HUES64 (cell line): ENCODE results near the gene KLHL28.

Source experiments
- H3K27ac ChIP-seq: 2 replicates; pipeline ENCODE4 v1.7.0; 2013; ENCODE audit warnings: low read depth, low read length, inconsistent platforms
- H3K27me3 ChIP-seq: 2 replicates; pipeline ENCODE4 v1.6.1; 2013; ENCODE audit warnings: mild to moderate bottlenecking, low read length; ENCODE audit not compliant: insufficient read depth
- H3K36me3 ChIP-seq: 2 replicates; pipeline ENCODE4 v1.6.1; 2013; ENCODE audit warnings: mild to moderate bottlenecking, low read length; ENCODE audit not compliant: insufficient read depth
- H3K4me1 ChIP-seq: 2 replicates; pipeline ENCODE4 v1.6.1; 2013; ENCODE audit warnings: mild to moderate bottlenecking, low read length, moderate library complexity; ENCODE audit not compliant: insufficient read depth
- H3K4me3 ChIP-seq: 2 replicates; pipeline ENCODE4 v1.5.1; 2013; ENCODE audit warnings: mild to moderate bottlenecking, low read length, moderate library complexity
- H3K9ac ChIP-seq: 2 replicates; pipeline ENCODE4 v1.6.1; 2013; ENCODE audit warnings: mild to moderate bottlenecking, low read depth, low read length
- H3K9me3 ChIP-seq: 2 replicates; pipeline ENCODE4 v1.6.1; 2013; ENCODE audit warnings: low read depth, low read length; ENCODE audit not compliant: insufficient read depth
- WGBS: fragments of 150-250, 120-280 bp; methylation state at CpG from one replicate; pipeline ENCODE4 v1.1.7; 2013; ENCODE audit warnings: missing lambda C conversion rate; 5-methylcytosine and 5-hydroxymethylcytosine counted together

KLHL28 gene

GRCh38 chr14:44959538-44959937 is 2.2 kb downstream of the KLHL28 start:
- H3K4me1 ChIP-seq: peaks cover 23% of the 10 kb centered on the region
- H3K27ac ChIP-seq: no peak overlapping the region
- H3K36me3 ChIP-seq: no peaks in the 10 kb centered on the region
- H3K9me3 ChIP-seq: no peaks in the 10 kb centered on the region
- H3K27me3 ChIP-seq: no peaks in the 10 kb centered on the region
- peak overlapping the region; percentile 82 for H3K4me3 ChIP-seq
- WGBS: 85% methylated on average over 3 of the region's 3 CpGs
- no peak overlapping the region for H3K9ac ChIP-seq

GRCh38 chr14:44956866-44957265 is 4.9 kb downstream of the KLHL28 start:
- H3K4me3 ChIP-seq: no peak overlapping the region
- H3K27me3 ChIP-seq: no peaks in the 10 kb centered on the region
- H3K4me1 ChIP-seq: peaks cover 14% of the 10 kb centered on the region
- H3K9ac ChIP-seq: no peak overlapping the region
- H3K9me3 ChIP-seq: no peaks in the 10 kb centered on the region
- 92% methylated on average over 3 of the region's 3 CpGs for WGBS
- H3K27ac ChIP-seq: no peak overlapping the region
- H3K36me3 ChIP-seq: no peaks in the 10 kb centered on the region; the same call in 1 of the 2 replicates

GRCh38 chr14:44955528-44955927 is 6.2 kb downstream of the KLHL28 start:
- H3K27me3 ChIP-seq: no peaks in the 10 kb centered on the region
- peaks cover 3% of the 10 kb centered on the region; the same call in 1 of the 2 replicates for H3K36me3 ChIP-seq
- H3K9me3 ChIP-seq: no peaks in the 10 kb centered on the region
- no peak overlapping the region for H3K27ac ChIP-seq
- WGBS: 93% methylated on average over 3 of the region's 3 CpGs
- no peak overlapping the region for H3K4me3 ChIP-seq
- H3K4me1 ChIP-seq: peaks cover 12% of the 10 kb centered on the region
- H3K9ac ChIP-seq: no peak overlapping the region

GRCh38 chr14:44954750-44955149 is 7.0 kb downstream of the KLHL28 start:
- Histone ChIP-seq H3K9me3 (no peaks in the 10 kb centered on the region), H3K27ac (no peak overlapping the region), H3K27me3 (no peaks in the 10 kb centered on the region), H3K4me1 (peaks cover 5% of the 10 kb centered on the region; the same call in 1 of the 2 replicates), H3K9ac (no peak overlapping the region), H3K36me3 (peaks cover 3% of the 10 kb centered on the region; the same call in 1 of the 2 replicates), H3K4me3 (no peak overlapping the region)
- 100% methylated on average over 1 of the region's 3 CpGs for WGBS

GRCh38 chr14:44952391-44953110 is 9.2 kb downstream of the KLHL28 start:
- Histone ChIP-seq H3K27me3 (no peaks in the 10 kb centered on the region), H3K4me3 (no peak overlapping the region), H3K9me3 (no peaks in the 10 kb centered on the region), H3K36me3 (peaks cover 5% of the 10 kb centered on the region), H3K4me1 (no peaks in the 10 kb centered on the region), H3K27ac (no peak overlapping the region), H3K9ac (no peak overlapping the region)
- 91% methylated on average over 3 of the region's 4 CpGs for WGBS

DNA sequence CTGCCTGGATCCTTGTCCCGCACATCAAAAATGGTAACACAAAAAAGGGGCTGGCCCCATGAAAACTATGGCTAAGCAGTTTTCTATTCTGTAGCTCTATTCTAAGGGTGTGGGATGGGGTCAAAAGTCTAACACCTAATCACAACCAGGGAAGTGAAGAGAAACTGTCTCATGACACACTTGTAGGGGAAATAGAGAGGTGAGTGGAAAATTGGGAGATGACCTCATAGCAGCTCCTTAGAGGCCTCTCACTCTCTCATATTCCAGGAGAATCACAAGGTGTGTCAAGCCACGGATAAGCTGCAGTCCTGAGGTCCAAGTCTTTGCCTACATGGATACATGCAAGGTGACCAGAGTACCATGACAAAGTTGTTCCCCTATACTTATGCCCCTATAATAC is 10.7 kb downstream of the KLHL28 start:
- Histone ChIP-seq H3K4me3 (no peak overlapping the region), H3K27ac (no peak overlapping the region), H3K9me3 (no peaks in the 10 kb centered on the region; the same call in 1 of the 2 replicates), H3K9ac (no peak overlapping the region), H3K4me1 (no peaks in the 10 kb centered on the region), H3K36me3 (peaks cover 10% of the 10 kb centered on the region), H3K27me3 (no peaks in the 10 kb centered on the region)
- 93% methylated on average over 2 of the region's 2 CpGs for WGBS

- 94% methylated on average over 4 of the region's 4 CpGs for WGBS
- no peak overlapping the region for H3K9ac ChIP-seq
Observed at GRCh38 chr14:44945264-44945663, 16.5 kb downstream of the KLHL28 start.

GRCh38 chr14:44944107-44944506 is 17.6 kb downstream of the KLHL28 start:
- H3K9ac ChIP-seq: no peak overlapping the region
- no peak overlapping the region for H3K4me3 ChIP-seq
- no peaks in the 10 kb centered on the region for H3K4me1 ChIP-seq
- no peaks in the 10 kb centered on the region; the same call in 1 of the 2 replicates for H3K9me3 ChIP-seq
- no peak overlapping the region for H3K27ac ChIP-seq
- peaks cover 53% of the 10 kb centered on the region for H3K36me3 ChIP-seq
- no peaks in the 10 kb centered on the region for H3K27me3 ChIP-seq

More at GRCh38 chr14:44945264-44945663, 16.5 kb downstream of the KLHL28 start:
- Histone ChIP-seq H3K36me3 (peaks cover 42% of the 10 kb centered on the region), H3K4me1 (no peaks in the 10 kb centered on the region), H3K9me3 (no peaks in the 10 kb centered on the region; the same call in 1 of the 2 replicates), H3K27ac (no peak overlapping the region), H3K4me3 (no peak overlapping the region), H3K27me3 (no peaks in the 10 kb centered on the region)

DNA sequence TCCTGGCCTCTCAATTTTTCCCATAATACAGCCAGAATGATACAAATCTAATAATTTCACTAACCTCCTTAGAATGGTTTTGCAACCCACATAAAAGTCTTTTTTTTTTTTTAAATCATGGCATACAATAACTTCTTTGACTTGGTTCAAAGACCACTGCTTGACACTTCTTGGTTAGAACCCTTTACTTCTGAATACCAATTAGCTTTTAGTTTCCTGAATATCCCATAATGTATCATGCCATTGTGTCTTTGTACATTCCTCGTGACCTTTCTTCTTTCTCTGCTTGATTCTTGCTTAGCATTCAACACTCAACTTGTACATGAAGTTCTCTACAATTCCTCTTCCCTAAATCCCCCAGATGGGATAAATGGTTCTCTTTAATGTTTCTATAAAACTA is 19.3 kb downstream of the KLHL28 start:
- H3K9ac ChIP-seq: no peak overlapping the region
- no peaks in the 10 kb centered on the region for H3K4me1 ChIP-seq
- peaks cover 58% of the 10 kb centered on the region for H3K36me3 ChIP-seq
- no peaks in the 10 kb centered on the region; the same call in 1 of the 2 replicates for H3K9me3 ChIP-seq
- H3K27me3 ChIP-seq: no peaks in the 10 kb centered on the region
- no peak overlapping the region for H3K27ac ChIP-seq
- no peak overlapping the region for H3K4me3 ChIP-seq
- WGBS: 97% methylated on average over 1 of the region's 1 CpG

GRCh38 chr14:44941591-44941990 is 20.2 kb downstream of the KLHL28 start:
- Histone ChIP-seq H3K4me1 (no peaks in the 10 kb centered on the region), H3K36me3 (peaks cover 54% of the 10 kb centered on the region), H3K4me3 (no peak overlapping the region), H3K27me3 (no peaks in the 10 kb centered on the region), H3K27ac (no peak overlapping the region), H3K9ac (no peak overlapping the region), H3K9me3 (no peaks in the 10 kb centered on the region)
- 98% methylated on average over 2 of the region's 2 CpGs for WGBS

DNA sequence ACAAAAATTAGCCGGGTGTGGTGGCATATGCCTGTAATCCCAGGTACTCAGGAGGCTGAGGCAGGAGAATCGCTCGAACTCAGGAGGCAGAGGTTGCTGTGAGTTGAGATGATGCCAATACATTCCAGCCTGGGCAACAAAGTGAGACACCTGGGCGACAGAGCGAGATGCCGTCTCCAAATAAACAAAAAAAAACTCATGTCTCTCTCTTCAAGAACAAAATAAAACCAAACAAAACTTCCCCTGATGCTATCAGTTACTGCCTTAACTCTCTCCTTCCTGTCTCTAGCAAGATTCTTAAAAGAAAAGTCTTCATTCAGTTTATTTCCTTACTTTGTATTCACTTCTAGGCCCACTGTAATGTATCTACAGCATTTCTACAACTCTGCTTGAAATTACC is 20.8 kb downstream of the KLHL28 start:
- H3K36me3 ChIP-seq: peaks cover 57% of the 10 kb centered on the region
- no peaks in the 10 kb centered on the region for H3K27me3 ChIP-seq
- no peak overlapping the region for H3K27ac ChIP-seq
- no peak overlapping the region for H3K9ac ChIP-seq
- WGBS: over 99% methylated on average over 6 of the region's 6 CpGs
- H3K4me1 ChIP-seq: no peaks in the 10 kb centered on the region
- H3K9me3 ChIP-seq: no peaks in the 10 kb centered on the region
- no peak overlapping the region for H3K4me3 ChIP-seq

- H3K36me3 ChIP-seq: peaks cover 51% of the 10 kb centered on the region
- H3K27me3 ChIP-seq: no peaks in the 10 kb centered on the region
Observed at GRCh38 chr14:44940211-44940610, 21.5 kb downstream of the KLHL28 start.

More at GRCh38 chr14:44940211-44940610, 21.5 kb downstream of the KLHL28 start:
- H3K9me3 ChIP-seq: no peaks in the 10 kb centered on the region
- H3K27ac ChIP-seq: no peak overlapping the region
- H3K4me3 ChIP-seq: no peak overlapping the region
- H3K9ac ChIP-seq: no peak overlapping the region
- no peaks in the 10 kb centered on the region for H3K4me1 ChIP-seq
